SK-N-SH (cell line): Measurements from ENCODE around the gene OLFM1. TPM values are rescaled to one million over a fixed set of nuclear protein-coding genes. Genes with fewer than 3 reads are reported as not detected.

ENCODE experiments used
- CTCF ChIA-PET: fragments of 300-600, 350-600 bp; formaldehyde crosslinking; extraction: SDS; loops from one replicate; lab custom pipeline; 2021; lab: Yijun Ruan, JAX
- POLR2A ChIA-PET: fragments of 350-600 bp; sonication (Branson Sonifier 250); formaldehyde crosslinking; extraction: SDS; loops from one replicate; lab custom pipeline; 2020; ENCODE audit warnings: antibody characterized with exemption, inconsistent platforms; lab: Yijun Ruan, JAX
- DNase-seq: peaks from one replicate; pipeline ENCODE4 v3.0.0; 2012
- H2AFZ ChIP-seq: fragments of 200-600 bp; sonication (generic); 2 replicates; pipeline ENCODE4 v1.8.1; 2016; ENCODE audit warnings: antibody characterized with exemption, mild to moderate bottlenecking, low read depth
- H3F3A ChIP-seq: fragments of 200-600 bp; sonication (generic); replicated peaks from 2 replicates; pipeline ENCODE3; 2016; ENCODE audit warnings: antibody characterized with exemption, mild to moderate bottlenecking; ENCODE audit not compliant: insufficient read depth
- H3K27ac ChIP-seq, 2 experiments: fragments of 200-500 bp in 1 of 2; fragments of 200-600 bp in 1 of 2; sonication (Bioruptor generic) in 1 of 2; sonication (generic), shearing (Covaris generic) in 1 of 2; 2 replicates each; pipeline versions ENCODE4 v1.5.1 to v1.6.1; 2014 to 2016; ENCODE audit warnings: low read depth in 2 of 2, inconsistent platforms in 1 of 2, low read length in 1 of 2, mild to moderate bottlenecking in 1 of 2, mixed read lengths in 1 of 2
- H3K27me3 ChIP-seq: fragments of 200-600 bp; sonication (generic), shearing (Covaris generic); 2 replicates; pipeline ENCODE4 v1.6.1; 2016; ENCODE audit warnings: mixed run types; ENCODE audit not compliant: insufficient read depth
- H3K36me3 ChIP-seq, 2 experiments: fragments of 200-500 bp in 1 of 2; fragments of 200-600 bp in 1 of 2; sonication (Bioruptor generic) in 1 of 2; sonication (generic) in 1 of 2; replicated peaks in 1 of 2; 2 replicates each; pipeline versions ENCODE3 to v1.5.1; 2014 to 2016; ENCODE audit warnings: low read length in 1 of 2, mild to moderate bottlenecking in 1 of 2; ENCODE audit not compliant: insufficient read depth in 2 of 2, control insufficient read depth in 1 of 2
- H3K4me1 ChIP-seq, 2 experiments: fragments of 200-500 bp in 1 of 2; fragments of 200-600 bp in 1 of 2; sonication (Bioruptor generic) in 1 of 2; sonication (generic), shearing (Covaris generic) in 1 of 2; 2 replicates each; pipeline versions ENCODE4 v1.5.1 to v1.6.1; 2014 to 2016; ENCODE audit warnings: low read depth in 1 of 2, low read length in 1 of 2, mixed run types in 1 of 2; ENCODE audit not compliant: insufficient read depth in 2 of 2, control insufficient read depth in 1 of 2
- H3K4me2 ChIP-seq: fragments of 200-600 bp; sonication (generic), shearing (Covaris generic); 2 replicates; pipeline ENCODE4 v1.6.1; 2017; ENCODE audit warnings: mixed run types
- H3K4me3 ChIP-seq, 2 experiments: fragments of 200-500 bp in 1 of 2; fragments of 200-600 bp in 1 of 2; sonication (Bioruptor generic) in 1 of 2; sonication (generic), shearing (Covaris generic) in 1 of 2; 2 replicates each; pipeline versions ENCODE4 v1.5.1 to v1.8.1; 2014 to 2016; ENCODE audit warnings: low read depth in 2 of 2, inconsistent platforms in 1 of 2, low read length in 1 of 2, mild to moderate bottlenecking in 1 of 2, mixed read lengths in 1 of 2, moderate library complexity in 1 of 2
- H3K79me2 ChIP-seq: fragments of 200-600 bp; sonication (generic); 2 replicates; pipeline ENCODE4 v1.8.1; 2017; ENCODE audit warnings: mild to moderate bottlenecking; ENCODE audit not compliant: insufficient read depth
- H3K9ac ChIP-seq: fragments of 200-600 bp; sonication (generic); 2 replicates; pipeline ENCODE4 v1.6.1; 2017; ENCODE audit warnings: mixed run types
- H3K9me2 ChIP-seq: fragments of 200-600 bp; sonication (generic); 2 replicates; pipeline ENCODE4 v1.6.1; 2017; ENCODE audit warnings: mixed run types
- H3K9me3 ChIP-seq: fragments of 200-600 bp; sonication (generic); 2 replicates; pipeline ENCODE4 v1.6.1; 2017; ENCODE audit warnings: mixed run types, mild to moderate bottlenecking, moderate library complexity
- H4K20me1 ChIP-seq: fragments of 200-600 bp; sonication (generic); 2 replicates; pipeline ENCODE4 v1.6.1; 2017; ENCODE audit warnings: mild to moderate bottlenecking, mixed run types; ENCODE audit not compliant: insufficient read depth
- CHD2 ChIP-seq: fragments of 150-350 bp; IDR thresholded peaks from 2 replicates; pipeline ENCODE4 v1.6.1; 2018; ENCODE audit warnings: low read length; ENCODE audit not compliant: partially characterized antibody
- NFIC ChIP-seq: IDR thresholded peaks from 2 replicates; pipeline ENCODE4 v1.4.0; 2012; ENCODE audit warnings: borderline replicate concordance
- POLR2AphosphoS5 ChIP-seq: IDR thresholded peaks from 2 replicates; pipeline ENCODE4 v1.6.1; 2012; ENCODE audit warnings: low read depth, low read length
- RAD21 ChIP-seq: IDR thresholded peaks from 2 replicates; pipeline ENCODE4 v1.6.1; 2012; ENCODE audit warnings: mild to moderate bottlenecking, low read length
- RXRA ChIP-seq: IDR thresholded peaks from 2 replicates; pipeline ENCODE4 v1.4.0; 2012; ENCODE audit warnings: low read depth, mild to moderate bottlenecking, borderline replicate concordance
- TAF1 ChIP-seq: IDR thresholded peaks from 2 replicates; pipeline ENCODE4 v1.6.1; 2012; ENCODE audit warnings: low read depth, mild to moderate bottlenecking, low read length, moderate library complexity, borderline replicate concordance
- TCF12 ChIP-seq: IDR thresholded peaks from 2 replicates; pipeline ENCODE4 v1.4.0; 2012
- TEAD4 ChIP-seq: IDR thresholded peaks from 2 replicates; pipeline ENCODE4 v1.4.0; 2012; ENCODE audit warnings: mild to moderate bottlenecking, borderline replicate concordance; ENCODE audit not compliant: insufficient read depth
- WGBS: methylation state at CpG from one replicate; pipeline ENCODE4 v1.1.6; 2017; ENCODE audit warnings: low lambda C conversion rate; 5-methylcytosine and 5-hydroxymethylcytosine counted together
- polyA plus RNA-seq, 3 experiments: library from polyadenylated mRNA; depleted of rRNA; stranded (reverse); fragments of >200 nt; gene quantifications; 2 replicates each; pipeline ENCODE4 v1.2.3, GENCODE V29; 2012
- TF ChIP-seq, protein P1 (sequence below): fragments of 150-350 bp; IDR thresholded peaks from 2 replicates; pipeline ENCODE4 v1.6.1; 2016; ENCODE audit warnings: mild to moderate bottlenecking, low read depth, low read length
- TF ChIP-seq, protein P2 (sequence below): IDR thresholded peaks from 2 replicates; pipeline ENCODE4 v1.4.0; 2012; ENCODE audit warnings: low read depth, borderline replicate concordance
- TF ChIP-seq, protein P3 (sequence below): fragments of 150-350 bp; IDR thresholded peaks from 2 replicates; pipeline ENCODE4 v1.6.1; 2017; ENCODE audit warnings: antibody characterized with exemption, low read length, low read depth, borderline replicate concordance
- TF ChIP-seq, protein P4 (sequence below): fragments of 200-600 bp; sonication (generic); IDR thresholded peaks from 2 replicates; pipeline ENCODE4 v1.6.1; 2017; ENCODE audit warnings: antibody characterized with exemption, mild to moderate bottlenecking, moderate library complexity

OLFM1 gene
- polyA plus RNA-seq, 1 of the 3 experiments (the other 2 are of a cell fraction), result 15.9 TPM

DNA sequence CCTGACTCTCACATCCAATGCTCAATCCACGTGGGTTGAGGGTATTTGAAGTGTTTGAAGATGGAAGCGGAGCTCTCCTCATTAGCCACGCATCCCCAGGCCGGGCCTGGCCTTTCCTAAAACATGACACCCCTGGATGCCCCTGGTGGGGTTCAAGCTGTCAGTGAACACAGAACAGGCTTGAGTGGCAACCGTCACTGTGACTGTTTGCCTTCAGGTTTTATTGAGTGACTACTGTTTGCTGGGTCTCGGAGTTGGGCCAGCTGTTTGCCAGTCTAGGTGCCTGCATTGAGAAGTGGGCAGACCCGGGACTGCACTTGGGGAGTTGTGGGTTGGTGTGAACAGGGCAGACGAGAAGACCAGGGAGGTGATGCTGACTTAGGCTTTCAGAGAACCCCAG is 7.8 kb upstream of the OLFM1 start (continued):
- TF ChIP-seq, protein P1, sequence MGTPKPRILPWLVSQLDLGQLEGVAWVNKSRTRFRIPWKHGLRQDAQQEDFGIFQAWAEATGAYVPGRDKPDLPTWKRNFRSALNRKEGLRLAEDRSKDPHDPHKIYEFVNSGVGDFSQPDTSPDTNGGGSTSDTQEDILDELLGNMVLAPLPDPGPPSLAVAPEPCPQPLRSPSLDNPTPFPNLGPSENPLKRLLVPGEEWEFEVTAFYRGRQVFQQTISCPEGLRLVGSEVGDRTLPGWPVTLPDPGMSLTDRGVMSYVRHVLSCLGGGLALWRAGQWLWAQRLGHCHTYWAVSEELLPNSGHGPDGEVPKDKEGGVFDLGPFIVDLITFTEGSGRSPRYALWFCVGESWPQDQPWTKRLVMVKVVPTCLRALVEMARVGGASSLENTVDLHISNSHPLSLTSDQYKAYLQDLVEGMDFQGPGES, result no peak
- TF ChIP-seq POLR2AphosphoS5, result no peak
- TF ChIP-seq, protein P2, sequence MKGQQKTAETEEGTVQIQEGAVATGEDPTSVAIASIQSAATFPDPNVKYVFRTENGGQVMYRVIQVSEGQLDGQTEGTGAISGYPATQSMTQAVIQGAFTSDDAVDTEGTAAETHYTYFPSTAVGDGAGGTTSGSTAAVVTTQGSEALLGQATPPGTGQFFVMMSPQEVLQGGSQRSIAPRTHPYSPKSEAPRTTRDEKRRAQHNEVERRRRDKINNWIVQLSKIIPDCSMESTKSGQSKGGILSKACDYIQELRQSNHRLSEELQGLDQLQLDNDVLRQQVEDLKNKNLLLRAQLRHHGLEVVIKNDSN, result no peak
- no peak for TF ChIP-seq TCF12
- no peak for TF ChIP-seq RXRA
- TF ChIP-seq, protein P3, sequence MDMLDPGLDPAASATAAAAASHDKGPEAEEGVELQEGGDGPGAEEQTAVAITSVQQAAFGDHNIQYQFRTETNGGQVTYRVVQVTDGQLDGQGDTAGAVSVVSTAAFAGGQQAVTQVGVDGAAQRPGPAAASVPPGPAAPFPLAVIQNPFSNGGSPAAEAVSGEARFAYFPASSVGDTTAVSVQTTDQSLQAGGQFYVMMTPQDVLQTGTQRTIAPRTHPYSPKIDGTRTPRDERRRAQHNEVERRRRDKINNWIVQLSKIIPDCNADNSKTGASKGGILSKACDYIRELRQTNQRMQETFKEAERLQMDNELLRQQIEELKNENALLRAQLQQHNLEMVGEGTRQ, result no peak
- TF ChIP-seq TEAD4, result no peak
- TF ChIP-seq TAF1, result no peak
- no peak for TF ChIP-seq NFIC
- no peak for TF ChIP-seq CHD2

DNA sequence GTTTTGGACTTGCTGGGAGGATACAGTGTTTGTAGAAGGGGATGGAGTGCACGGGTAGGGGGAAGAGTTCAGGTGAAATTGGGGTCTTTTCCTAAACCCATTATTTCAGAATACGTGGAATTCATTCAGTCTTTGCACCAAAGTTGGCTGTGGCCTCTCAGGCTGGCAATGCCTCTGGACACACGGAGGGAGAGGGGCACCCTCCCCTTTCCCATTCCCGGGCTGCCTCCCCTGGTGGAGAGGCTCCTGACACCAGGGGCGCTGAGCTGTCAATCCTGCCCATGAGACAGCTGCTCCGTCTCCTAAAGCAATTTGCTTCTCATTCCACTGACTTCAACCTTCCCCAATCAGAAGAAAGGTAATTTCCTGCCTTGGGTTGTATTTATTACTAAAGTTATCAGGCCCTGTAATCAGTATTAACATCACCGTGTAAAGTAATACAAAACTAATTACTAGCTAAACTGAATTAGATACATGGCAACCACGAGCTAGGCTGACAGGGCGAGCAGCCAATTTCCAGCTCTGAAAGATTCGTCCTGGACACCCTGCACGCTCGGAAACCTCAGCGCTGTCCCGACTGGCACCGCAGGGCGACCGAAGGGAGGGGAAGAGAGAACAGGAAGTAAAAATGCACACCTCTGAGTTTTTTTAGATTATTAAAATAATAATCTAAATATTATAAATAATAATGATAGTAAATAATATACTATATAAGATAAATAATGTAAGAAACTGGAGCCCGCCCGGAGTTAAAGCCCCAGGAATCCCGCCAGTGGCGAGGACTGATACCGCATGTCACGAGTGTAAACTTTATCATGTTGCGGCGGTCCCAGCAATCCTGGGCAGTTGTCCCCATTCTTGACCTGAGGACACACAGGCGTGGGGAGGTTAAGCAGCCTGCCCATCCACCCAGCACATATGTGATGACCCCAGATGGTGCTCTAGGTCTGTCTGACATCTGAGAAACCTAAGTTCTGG is 6.9 kb upstream of the OLFM1 start:
- Histone ChIP-seq H3K27ac (no peak overlapping the region), H3K9me3 (no peaks in the 10 kb centered on the region), H2AFZ (no peak overlapping the region), H3K36me3 (no peaks in the 10 kb centered on the region), H3K9me2 (no peaks in the 10 kb centered on the region), H3K79me2 (no peaks in the 10 kb centered on the region), H3K4me3 (no peak overlapping the region), H3K9ac (no peak overlapping the region), H3K4me1 (peaks cover 0 to 6% of the 10 kb centered on the region in 2 experiments; a peak in 1 of 4 replicates), H3K27me3 (no peaks in the 10 kb centered on the region), H4K20me1 (0 out of 2 replicates have a peak, but pooled peaks cover 4% of the 10 kb centered on the region), H3K4me2 (no peak overlapping the region), H3F3A (no peaks in the 10 kb centered on the region)
- DNase-seq, result no peak
- no peak for TF ChIP-seq RAD21
- TF ChIP-seq, protein P4, sequence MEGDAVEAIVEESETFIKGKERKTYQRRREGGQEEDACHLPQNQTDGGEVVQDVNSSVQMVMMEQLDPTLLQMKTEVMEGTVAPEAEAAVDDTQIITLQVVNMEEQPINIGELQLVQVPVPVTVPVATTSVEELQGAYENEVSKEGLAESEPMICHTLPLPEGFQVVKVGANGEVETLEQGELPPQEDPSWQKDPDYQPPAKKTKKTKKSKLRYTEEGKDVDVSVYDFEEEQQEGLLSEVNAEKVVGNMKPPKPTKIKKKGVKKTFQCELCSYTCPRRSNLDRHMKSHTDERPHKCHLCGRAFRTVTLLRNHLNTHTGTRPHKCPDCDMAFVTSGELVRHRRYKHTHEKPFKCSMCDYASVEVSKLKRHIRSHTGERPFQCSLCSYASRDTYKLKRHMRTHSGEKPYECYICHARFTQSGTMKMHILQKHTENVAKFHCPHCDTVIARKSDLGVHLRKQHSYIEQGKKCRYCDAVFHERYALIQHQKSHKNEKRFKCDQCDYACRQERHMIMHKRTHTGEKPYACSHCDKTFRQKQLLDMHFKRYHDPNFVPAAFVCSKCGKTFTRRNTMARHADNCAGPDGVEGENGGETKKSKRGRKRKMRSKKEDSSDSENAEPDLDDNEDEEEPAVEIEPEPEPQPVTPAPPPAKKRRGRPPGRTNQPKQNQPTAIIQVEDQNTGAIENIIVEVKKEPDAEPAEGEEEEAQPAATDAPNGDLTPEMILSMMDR, result no peak
- TF ChIP-seq, protein P1, result no peak
- 71% methylated on average over 23 of the region's 26 CpGs for WGBS
- ChIA-PET CTCF (interaction anchor here (2.0 to 5.7 kb wide), 2 partner anchors 6 to 332 kb away, joined by 12 to 34 read pairs; partner anchors contain the start of gene OLFM1), POLR2A (no interaction called here)
